DMS153 (cell line): ENCODE measurements around the gene TNRC6B.
"Not testable (repeated sequence)": the region's sequence is repeated elsewhere in the genome, so short reads cannot be mapped to it uniquely, and the experiment has no call there.

Source experiments
- DNase-seq: peaks from one replicate; lab custom pipeline; 2025; lab: John Stamatoyannopoulos, UW

TNRC6B gene

GRCh38 chr22:40212121-40212520 is 34.4 kb downstream of the TNRC6B start:
- DNase-seq: no peak

GRCh38 chr22:40213478-40213877 is 35.8 kb downstream of the TNRC6B start:
- no peak for DNase-seq

GRCh38 chr22:40215266-40215665 is 37.5 kb downstream of the TNRC6B start:
- DNase-seq: no peak

- DNase-seq: no peak
Measured at GRCh38 chr22:40216041-40216756, 38.5 kb downstream of the TNRC6B start.

GRCh38 chr22:40218152-40218551 is 40.4 kb downstream of the TNRC6B start:
- no peak for DNase-seq

DNA sequence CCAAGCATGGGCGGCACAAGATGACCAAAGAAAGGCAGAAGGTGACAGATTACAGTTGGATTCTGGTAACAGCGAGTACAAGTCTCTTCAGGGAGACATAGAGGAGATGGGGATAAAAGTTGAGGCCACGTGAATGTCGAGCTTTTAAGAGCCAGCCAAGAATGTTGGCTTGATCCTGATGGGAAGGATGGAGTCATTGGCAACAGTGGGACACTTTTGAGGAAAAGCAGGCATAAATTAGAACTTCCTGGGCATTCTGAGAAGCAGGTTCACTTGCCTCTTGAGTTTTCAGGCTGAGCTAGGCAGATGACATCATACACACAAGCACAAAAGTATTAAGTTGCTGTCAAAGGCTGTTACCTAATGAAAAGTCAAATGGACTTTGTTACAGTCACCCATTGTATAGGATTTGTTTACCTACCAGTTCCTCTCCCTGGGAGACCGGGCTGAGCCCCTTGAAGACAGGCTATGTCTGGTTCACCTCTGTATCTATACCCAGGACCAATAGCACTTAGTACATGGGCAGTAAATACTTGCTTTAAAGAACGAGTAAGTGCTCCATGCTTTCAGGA is 41.1 kb downstream of the TNRC6B start:
- DNase-seq: no peak

DNA sequence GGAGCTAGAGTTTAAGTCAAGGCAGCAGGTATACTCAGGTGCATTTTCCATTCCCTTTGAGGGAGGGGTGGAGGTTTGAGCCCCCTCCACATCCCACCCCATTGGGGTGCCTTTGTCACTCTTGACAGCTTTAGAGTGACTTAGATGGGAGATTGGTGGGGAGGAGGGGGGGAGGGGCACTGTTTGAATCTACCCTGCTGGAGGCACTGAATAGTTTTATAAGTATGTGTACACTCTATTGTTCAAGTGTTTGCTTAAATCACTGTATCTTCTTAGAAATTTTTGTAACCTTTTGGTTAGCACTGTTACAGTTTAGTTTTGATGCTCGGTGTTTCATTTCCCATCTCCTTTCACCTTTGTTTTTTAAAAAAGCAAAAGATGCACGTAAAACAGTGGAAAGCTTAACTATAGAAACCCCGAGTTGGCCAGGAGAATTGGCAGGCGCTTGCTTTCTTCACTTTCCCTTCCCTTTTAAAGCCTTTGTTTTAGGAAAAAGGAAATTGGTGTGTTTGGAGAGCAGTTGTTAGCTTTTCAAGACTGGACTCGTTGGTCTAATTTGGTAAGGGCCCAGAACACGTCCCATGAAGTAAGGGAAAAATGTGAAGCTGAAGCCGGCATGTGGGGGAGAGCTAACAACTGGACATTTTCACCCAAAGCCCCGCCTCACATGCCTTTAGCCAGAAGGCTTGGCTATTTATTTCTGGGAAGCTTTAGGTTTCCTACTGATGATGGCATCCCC is 42.8 kb downstream of the TNRC6B start:
- no peak for DNase-seq

DNA sequence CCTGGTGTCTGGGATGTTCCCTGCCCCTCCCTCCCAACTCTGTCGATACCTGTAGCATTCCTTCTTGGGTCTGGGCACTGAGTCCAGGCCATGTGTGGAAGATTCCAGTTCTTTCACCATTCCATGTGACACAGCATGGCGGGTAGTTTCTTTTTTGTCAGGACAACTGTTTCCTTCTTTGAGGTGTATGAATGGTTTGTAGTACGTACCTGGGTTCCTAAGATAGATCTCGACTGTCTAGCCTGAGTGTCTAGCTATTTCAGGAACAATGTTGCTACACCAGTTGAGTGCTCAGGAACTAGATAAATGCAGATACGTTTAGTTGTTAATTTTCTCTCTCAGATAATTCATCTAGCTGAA is 43.3 kb downstream of the TNRC6B start:
- no peak for DNase-seq

- DNase-seq: not testable (repeated sequence)
Measured at GRCh38 chr22:40222979-40223378, 45.3 kb downstream of the TNRC6B start.

DNA sequence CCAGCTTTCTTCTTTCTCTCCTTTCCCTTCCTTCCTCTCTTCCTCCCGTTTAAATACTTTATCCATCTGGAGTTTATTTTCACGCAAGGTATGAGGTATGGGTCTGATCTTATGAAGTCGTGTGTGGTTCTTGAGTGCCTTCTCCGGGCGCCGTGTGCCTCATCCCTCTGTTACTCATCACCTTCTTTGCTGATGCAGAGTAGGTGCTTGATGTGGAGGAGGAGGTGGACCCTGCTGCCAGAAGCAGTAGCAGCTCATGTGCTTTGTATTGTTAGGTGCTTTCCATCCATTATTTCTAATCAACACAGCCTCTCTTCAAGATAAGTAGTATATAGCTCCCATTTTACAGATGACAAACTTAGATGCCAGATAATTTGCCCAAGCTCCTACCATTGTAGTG is 47.0 kb downstream of the TNRC6B start:
- no peak for DNase-seq

- no peak for DNase-seq
Measured at GRCh38 chr22:40226620-40227019, 48.9 kb downstream of the TNRC6B start.

GRCh38 chr22:40231618-40232313 is 54.0 kb downstream of the TNRC6B start:
- DNase-seq: no peak

- DNase-seq: no peak
Measured at GRCh38 chr22:40232624-40233023, 54.9 kb downstream of the TNRC6B start.

DNA sequence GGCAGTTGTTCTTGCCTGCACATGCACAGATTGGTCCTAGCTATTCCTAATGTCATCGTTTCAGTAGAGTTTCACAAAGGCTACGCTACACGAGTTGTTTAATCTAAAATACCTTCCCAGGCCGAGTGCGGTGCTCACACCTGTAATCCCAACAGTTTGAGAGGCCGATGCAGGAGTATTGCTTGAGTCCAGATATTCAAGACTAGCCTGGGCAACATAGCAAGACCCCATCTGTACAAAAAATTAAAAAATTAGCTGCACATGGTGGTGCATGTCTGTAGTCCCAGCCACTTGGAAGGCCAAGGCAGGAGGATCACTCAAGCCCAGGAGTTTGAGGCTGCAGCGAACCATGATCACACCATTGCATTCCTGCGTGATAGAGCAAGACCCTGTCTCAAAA is 56.2 kb downstream of the TNRC6B start:
- no peak for DNase-seq

GRCh38 chr22:40234658-40235057 is 56.9 kb downstream of the TNRC6B start:
- DNase-seq: no peak

GRCh38 chr22:40235308-40235707 is 57.6 kb downstream of the TNRC6B start:
- no peak for DNase-seq

GRCh38 chr22:40236131-40236665 is 58.5 kb downstream of the TNRC6B start:
- DNase-seq: no peak

DNA sequence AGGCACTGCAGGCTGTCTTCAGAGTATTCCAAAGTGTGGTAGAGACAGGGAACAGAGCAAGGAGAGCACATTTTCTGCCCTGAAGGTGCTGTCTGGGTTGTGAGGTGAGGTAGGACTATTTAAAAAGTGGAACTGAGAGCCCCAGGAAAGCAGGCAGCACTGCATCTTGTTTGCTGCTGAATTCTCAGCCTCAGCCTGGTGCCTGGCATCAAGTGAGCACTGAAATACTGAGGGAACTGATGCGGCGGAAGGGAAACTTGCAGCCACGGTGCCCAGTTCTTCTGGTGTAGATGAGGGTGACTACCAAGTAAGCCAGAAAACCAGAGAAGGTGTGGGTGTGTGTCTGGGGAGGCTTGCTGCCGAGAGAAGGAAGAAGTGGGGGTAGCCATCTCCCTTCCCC is 59.5 kb downstream of the TNRC6B start:
- DNase-seq: no peak

- DNase-seq: no peak
Measured at GRCh38 chr22:40237788-40238424, 60.2 kb downstream of the TNRC6B start.

DNA sequence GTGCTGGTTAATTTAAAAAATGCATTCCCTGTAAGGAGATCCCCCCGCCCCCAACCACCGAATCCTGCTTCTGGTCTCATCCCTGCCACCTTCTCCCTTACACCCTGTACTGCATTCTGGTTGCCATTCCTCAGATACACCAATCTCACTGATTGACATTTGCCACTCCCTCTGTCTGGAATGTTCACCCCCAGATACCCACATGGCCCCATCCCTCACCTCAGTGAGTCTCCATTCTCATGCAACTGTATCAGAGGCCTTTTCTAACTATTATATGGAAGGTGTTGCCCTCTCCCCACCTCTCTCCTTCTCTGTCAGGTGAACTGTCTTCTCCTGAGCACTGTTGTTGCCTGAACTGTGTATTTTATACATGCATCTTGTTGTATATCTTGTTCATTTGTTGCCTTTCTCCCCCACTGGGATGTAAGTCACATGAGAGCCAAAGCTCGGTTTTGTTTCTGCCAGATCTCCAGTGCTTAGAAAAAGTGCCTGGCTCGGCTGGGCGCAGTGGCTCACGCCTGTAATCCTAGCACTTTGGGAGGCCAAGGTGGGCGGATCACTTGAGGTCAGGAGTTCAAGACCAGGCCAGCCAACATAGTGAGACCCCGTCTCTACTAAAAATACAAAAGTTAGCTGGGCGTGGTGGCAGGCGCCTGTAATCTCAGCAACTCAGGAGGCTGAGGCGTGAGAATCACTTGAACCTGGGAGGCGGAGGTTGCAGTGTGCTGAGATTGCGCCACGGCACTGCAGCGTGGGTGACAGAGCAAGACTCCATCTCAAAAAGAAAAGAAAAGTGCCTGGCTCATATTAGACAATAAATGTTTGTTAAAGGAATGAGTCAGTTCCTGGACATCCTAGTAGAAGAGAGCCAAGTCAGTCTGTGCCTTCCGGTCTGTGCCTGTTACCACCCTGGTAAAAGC is 61.0 kb downstream of the TNRC6B start:
- DNase-seq: no peak

DNA sequence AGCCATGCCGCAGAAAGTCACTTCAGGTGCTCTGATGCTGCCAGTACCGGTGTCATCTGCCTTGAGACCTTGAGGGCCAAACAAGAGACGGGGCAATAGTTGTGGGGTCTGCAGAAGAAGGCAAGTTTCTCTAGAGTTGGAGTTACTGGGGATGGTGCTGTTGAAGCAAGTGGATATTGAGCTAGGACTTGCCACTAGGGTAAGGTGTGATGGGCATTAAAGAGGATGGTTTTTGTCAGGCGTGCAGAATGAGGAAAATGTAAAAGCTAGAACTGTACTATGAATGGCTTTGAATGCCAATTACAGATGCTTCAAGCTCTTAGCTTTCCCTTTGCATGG is 61.6 kb downstream of the TNRC6B start:
- no peak for DNase-seq
